Testis (tissue), 3 donors: Measurements from ENCODE around the gene PSMD8. TPM values are rescaled to one million over a fixed set of nuclear protein-coding genes. Genes with fewer than 3 reads are reported as not detected.

Experiments
- DNase-seq: peaks from one replicate; pipeline ENCODE4 v3.0.0-alpha.2; 2019
- H3K27ac ChIP-seq, 2 donors: fragments of 200-600 bp; sonication (generic); one replicate each; pipeline ENCODE4 v1.5.1; 2019
- H3K27me3 ChIP-seq: fragments of 200-600 bp; sonication (generic); one replicate; pipeline ENCODE4 v1.5.1; 2019
- H3K36me3 ChIP-seq: fragments of 200-600 bp; sonication (generic); one replicate; pipeline ENCODE4 v1.5.1; 2017; ENCODE audit warnings: low read depth; ENCODE audit errors: missing control alignments
- H3K4me1 ChIP-seq: fragments of 200-600 bp; sonication (generic); one replicate; pipeline ENCODE4 v1.5.1; 2019
- H3K4me3 ChIP-seq, 2 donors: fragments of 200-600 bp; sonication (generic); one replicate each; pipeline ENCODE4 v1.5.1; 2017 to 2019
- H3K9me3 ChIP-seq: fragments of 200-600 bp; sonication (generic); one replicate; pipeline ENCODE4 v1.5.1; 2017
- CTCF ChIP-seq, 3 experiments: fragments of 450-650 bp in 2 of 3; fragments of 200-600 bp in 1 of 3; sonication (generic) in 1 of 3; IDR thresholded peaks; one replicate each; pipeline ENCODE4 v1.5.1; 2016 to 2019; ENCODE audit warnings: antibody characterized with exemption in 3 of 3, mild to moderate bottlenecking in 2 of 3, moderate library complexity in 1 of 3
- POLR2A ChIP-seq: fragments of 450-650 bp; IDR thresholded peaks from one replicate; pipeline ENCODE4 v1.6.1; 2017; ENCODE audit warnings: antibody characterized with exemption, mild to moderate bottlenecking, moderate library complexity
- WGBS, 2 donors: methylation state at CpG; one replicate each; pipeline ENCODE4 v1.1.5; 2018; 5-methylcytosine and 5-hydroxymethylcytosine counted together
- intact Hi-C: fragments of 100-400 bp; cut with DNase I; formaldehyde crosslinking; loops from one replicate; pipeline ENCODE4 v1.15.1; 2023; ENCODE audit warnings: low total_unique reads
- polyA plus RNA-seq: library from polyadenylated mRNA; stranded (reverse); fragments of 350-450 nt; fragmentation: Illumina TruSeq; extraction: RNeasy Lipid Tissue Mini Kit (QIAGEN cat#74804); gene quantifications from one replicate; pipeline ENCODE4 v1.2.3, GENCODE V29; 2014; ENCODE audit warnings: low read depth, low replicate concordance; ENCODE audit not compliant: insufficient read depth
- total RNA-seq, 2 donors: library from RNA; depleted of rRNA; stranded (reverse); fragments of >200 nt; gene quantifications; one replicate each; pipeline ENCODE4 v1.2.3, GENCODE V29; 2016

PSMD8 gene
- total and polyA plus RNA-seq, 3 donors from 2014 or later, result 244 to 373 (median 265) TPM

GRCh38 chr19:38391911-38392464 is 17.6 kb downstream of the PSMD8 start:
- no peak for TF ChIP-seq CTCF (IDR thresholded peaks at IDR 0.05)
- no peak for TF ChIP-seq POLR2A
- no peak overlapping the region for H3K4me3 ChIP-seq
- H3K4me1 ChIP-seq, result peaks cover 18% of the 10 kb centered on the region
- no peaks in the 10 kb centered on the region for H3K36me3 ChIP-seq
- H3K27ac ChIP-seq, result no peak overlapping the region
- no peaks in the 10 kb centered on the region for H3K9me3 ChIP-seq
- no peak for DNase-seq
- intact Hi-C loops, result no loop called here
- no peaks in the 10 kb centered on the region for H3K27me3 ChIP-seq
- 66 to 82% methylated on average over 8 of the region's 8 CpGs for WGBS, 2 donors

DNA sequence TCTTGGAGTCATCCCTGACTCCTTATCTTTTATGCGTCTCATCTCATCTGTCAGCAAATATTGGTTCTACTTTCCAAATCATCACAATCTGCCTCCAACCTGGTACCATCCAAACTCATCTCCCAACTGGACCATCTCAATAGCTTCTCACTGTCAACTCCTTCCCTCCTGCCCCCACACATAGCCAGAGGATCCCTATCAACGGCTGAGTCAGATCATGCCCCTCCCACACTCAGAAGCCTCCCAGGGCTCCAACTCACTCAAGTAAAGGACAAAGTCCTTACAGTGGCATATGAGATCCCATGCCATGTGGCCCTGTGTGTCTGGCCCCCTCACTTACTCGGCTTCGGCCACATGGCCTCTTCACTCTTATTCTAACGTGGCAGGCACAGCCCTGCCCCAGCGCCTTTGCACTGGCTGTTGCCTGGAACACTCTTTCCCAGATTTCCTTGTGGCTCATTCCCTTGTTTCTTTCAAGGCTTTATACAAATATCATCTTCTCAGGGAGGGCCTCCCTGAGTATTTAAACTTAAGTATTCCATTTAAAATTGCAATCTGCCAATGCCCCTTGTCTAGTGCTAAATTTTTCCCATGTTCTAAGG is 18.4 kb downstream of the PSMD8 start:
- 79 to 81% methylated on average over 6 of the region's 6 CpGs for WGBS, 2 donors
- H3K27ac ChIP-seq, result no peak overlapping the region
- H3K36me3 ChIP-seq, result no peaks in the 10 kb centered on the region
- H3K4me3 ChIP-seq, result no peak overlapping the region
- no peaks in the 10 kb centered on the region for H3K27me3 ChIP-seq
- peaks cover 12% of the 10 kb centered on the region for H3K4me1 ChIP-seq
- intact Hi-C loops, result no loop called here
- no peaks in the 10 kb centered on the region for H3K9me3 ChIP-seq
- no peak for TF ChIP-seq CTCF (IDR thresholded peaks at IDR 0.05)
- no peak for TF ChIP-seq POLR2A
- DNase-seq, result no peak

DNA sequence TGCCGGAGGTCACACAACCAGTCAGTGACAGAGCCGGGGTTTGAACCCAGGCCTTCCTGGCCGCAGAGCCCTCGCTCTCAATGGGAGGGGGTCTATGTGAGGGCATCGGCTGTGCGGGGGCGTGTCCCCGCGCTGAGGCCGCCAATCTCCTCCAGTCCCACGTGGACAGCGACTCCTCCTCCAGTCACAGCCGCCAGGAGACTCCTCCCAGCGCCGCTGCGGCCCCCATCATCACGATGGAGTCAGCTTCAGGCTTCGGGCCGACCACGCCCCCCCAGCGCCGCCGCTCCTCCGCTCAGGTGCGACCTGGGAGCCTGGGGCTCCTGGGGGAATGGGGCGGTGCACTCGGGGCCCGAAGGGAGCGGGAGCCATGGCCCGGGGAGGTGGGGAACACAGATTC is 20.1 kb downstream of the PSMD8 start:
- H3K4me1 ChIP-seq, result no peaks in the 10 kb centered on the region
- H3K9me3 ChIP-seq, result no peaks in the 10 kb centered on the region
- DNase-seq, result no peak
- intact Hi-C loops, result no loop called here
- no peaks in the 10 kb centered on the region for H3K36me3 ChIP-seq
- H3K27me3 ChIP-seq, result no peaks in the 10 kb centered on the region
- no peak overlapping the region for H3K27ac ChIP-seq
- WGBS, 2 donors, result 18% methylated on average over 29 of the region's 30 CpGs; no CpG with 5 or more reads in 1 of the 2 donors
- TF ChIP-seq POLR2A (no peak), CTCF (IDR thresholded peaks at IDR 0.05) (no peak)
- peak overlapping the region in 1 of 2 donors; percentile 32 for H3K4me3 ChIP-seq

DNA sequence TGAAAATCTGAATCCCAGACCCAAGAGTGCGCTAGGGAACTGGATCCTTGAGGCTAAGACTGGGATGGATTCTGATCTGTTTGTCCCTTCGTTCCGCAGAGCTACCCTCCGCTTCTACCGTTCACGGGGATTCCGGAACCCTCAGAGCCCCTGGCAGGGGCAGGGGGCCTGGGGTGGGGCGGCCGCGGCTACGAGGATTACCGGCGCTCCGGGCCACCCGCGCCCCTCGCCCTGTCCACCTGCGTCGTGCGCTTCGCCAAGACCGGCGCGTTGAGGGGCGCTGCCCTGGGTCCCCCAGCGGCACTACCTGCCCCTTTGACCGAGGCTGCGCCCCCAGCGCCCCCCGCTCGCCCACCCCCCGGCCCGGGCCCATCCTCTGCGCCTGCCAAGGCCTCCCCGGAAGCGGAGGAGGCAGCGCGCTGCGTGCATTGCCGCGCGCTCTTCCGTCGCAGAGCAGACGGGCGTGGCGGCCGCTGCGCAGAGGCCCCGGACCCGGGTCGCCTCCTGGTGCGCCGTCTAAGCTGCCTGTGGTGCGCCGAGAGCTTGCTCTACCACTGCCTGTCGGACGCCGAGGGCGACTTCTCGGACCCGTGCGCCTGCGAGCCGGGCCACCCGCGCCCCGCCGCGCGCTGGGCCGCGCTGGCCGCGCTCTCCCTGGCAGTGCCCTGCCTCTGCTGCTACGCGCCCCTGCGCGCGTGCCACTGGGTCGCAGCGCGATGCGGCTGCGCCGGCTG is 21.2 kb downstream of the PSMD8 start:
- H3K27me3 ChIP-seq, result no peaks in the 10 kb centered on the region
- no peak overlapping the region for H3K27ac ChIP-seq
- no peaks in the 10 kb centered on the region for H3K4me1 ChIP-seq
- no peak for DNase-seq
- intact Hi-C loops, result no loop called here
- peak overlapping the region; percentile 20 to 29 for H3K4me3 ChIP-seq
- no peaks in the 10 kb centered on the region for H3K9me3 ChIP-seq
- TF ChIP-seq POLR2A (no peak), CTCF (IDR thresholded peaks at IDR 0.05) (no peak)
- 11 to 19% methylated on average over 12 to 43 of the region's 86 CpGs for WGBS, 2 donors
- no peaks in the 10 kb centered on the region for H3K36me3 ChIP-seq
